GM12875 (cell line): ENCODE results near the gene TULP4.
A peak's percentile ranks its signal among the peaks of the same experiment; 100 is the strongest.

Source experiments
- H3K4me3 ChIP-seq: one replicate; pipeline ENCODE4 v1.5.1; 2011; ENCODE audit warnings: low read depth, low read length, control low read depth
- TF ChIP-seq, protein P1 (sequence below): IDR thresholded peaks from 2 replicates; pipeline ENCODE4 v1.5.1; 2011; ENCODE audit warnings: low read depth, mild to moderate bottlenecking, control low read depth, inconsistent platforms, low read length, moderate library complexity, borderline replicate concordance; ENCODE audit not compliant: insufficient read depth

TULP4 gene

DNA sequence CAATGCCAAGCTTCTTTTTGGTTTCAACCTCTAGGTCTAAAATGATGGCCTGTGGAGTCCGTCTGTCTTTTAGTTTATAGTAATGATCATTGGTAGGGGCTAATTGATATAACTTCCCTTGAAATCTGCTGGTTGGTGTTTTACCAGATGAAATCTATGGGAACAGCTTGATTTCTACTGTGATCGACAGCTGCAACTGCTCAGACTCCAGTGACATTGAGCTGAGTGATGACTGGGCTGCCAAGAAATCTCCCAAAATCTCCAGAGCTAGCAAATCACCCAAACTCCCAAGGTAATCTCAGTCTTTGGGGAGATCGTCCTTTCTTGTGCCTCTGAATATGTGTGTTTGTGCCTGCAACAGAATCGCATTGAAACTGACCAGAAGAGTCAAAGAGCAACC lies 177.2 kb downstream of the TULP4 start:
- H3K4me3 ChIP-seq = no peak overlapping the region
- TF ChIP-seq, protein P1, sequence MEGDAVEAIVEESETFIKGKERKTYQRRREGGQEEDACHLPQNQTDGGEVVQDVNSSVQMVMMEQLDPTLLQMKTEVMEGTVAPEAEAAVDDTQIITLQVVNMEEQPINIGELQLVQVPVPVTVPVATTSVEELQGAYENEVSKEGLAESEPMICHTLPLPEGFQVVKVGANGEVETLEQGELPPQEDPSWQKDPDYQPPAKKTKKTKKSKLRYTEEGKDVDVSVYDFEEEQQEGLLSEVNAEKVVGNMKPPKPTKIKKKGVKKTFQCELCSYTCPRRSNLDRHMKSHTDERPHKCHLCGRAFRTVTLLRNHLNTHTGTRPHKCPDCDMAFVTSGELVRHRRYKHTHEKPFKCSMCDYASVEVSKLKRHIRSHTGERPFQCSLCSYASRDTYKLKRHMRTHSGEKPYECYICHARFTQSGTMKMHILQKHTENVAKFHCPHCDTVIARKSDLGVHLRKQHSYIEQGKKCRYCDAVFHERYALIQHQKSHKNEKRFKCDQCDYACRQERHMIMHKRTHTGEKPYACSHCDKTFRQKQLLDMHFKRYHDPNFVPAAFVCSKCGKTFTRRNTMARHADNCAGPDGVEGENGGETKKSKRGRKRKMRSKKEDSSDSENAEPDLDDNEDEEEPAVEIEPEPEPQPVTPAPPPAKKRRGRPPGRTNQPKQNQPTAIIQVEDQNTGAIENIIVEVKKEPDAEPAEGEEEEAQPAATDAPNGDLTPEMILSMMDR = no peak

DNA sequence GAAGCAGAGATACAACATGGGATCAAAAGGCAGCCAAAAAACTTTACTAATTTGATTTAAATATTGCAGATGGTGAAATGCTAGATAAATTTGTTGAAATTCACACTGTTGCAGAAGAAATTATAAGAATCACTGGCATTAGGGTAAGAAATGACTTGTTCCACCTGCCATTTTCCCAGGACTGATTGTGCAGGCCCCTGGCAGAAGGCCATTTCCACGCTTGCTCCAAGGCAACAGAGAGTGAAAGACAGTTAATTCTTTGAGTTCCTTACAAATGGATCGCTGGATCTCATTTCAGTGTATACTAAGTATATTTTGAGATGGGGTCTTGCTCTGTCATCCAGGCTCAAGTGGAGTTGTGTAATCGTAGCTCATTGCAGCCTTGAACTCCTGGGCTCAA lies 180.6 kb downstream of the TULP4 start:
- TF ChIP-seq, protein P1 = no peak
- H3K4me3 ChIP-seq = no peak overlapping the region

DNA sequence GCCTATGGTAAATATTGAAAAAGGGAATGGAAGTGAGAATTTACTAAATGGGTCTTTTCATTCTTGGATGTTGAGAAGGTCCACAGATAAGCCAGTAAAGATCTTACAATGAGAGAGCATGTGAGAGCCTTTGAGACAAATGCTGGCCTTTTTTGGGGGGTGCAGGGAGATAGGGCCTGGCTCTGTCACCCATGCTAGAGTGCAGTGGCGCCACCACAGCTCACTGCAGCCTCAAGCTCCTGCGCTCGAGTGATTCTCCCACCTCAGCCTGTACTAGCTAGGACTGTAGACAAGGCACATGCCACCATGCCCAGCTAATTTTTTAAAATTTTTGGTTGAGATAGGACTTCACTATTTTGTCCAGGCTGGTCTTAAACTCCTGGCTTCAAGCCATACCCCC lies 184.4 kb downstream of the TULP4 start:
- TF ChIP-seq, protein P1 = 0 out of 2 replicates have a peak, but pooled peaks have one; percentile 5
- H3K4me3 ChIP-seq = no peak overlapping the region

DNA sequence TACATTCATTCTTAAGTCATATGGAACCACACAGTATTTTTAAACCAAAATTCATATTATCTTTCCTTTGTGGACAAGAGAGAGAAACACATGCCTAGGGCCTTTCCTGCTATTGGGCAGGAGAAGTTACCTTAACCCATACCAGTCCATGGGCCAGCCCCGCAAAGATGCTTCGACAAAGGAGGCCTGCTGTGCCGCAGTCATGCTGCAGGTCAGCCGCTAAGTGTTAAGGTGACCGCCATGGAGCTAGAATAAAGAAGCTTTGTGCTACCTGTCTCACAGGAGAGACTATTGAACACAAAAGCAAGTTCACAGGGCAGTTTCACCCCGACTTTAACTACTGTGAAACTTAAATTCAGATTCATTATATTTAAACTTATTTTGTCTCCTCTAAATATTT lies 185.4 kb downstream of the TULP4 start:
- TF ChIP-seq, protein P1 = no peak
- H3K4me3 ChIP-seq = no peak overlapping the region

DNA sequence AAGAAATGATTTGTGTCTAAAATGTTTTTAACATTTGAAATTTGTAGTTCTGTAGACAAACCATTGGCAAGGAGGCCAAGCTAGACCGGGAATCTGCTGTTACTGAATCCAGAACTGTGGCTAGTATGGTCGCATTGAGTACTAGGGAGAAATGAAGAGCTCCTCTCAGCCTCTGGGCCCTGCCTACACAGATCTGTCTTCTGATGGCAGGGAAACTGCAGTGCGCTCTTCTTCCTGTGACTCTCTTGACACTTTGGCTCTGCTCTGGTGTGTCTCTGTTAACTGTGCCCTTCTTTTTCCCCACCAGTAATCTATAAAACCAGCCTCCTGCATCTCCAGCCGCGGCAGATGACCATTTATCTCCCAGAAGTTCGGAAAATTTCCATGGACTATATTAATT lies 186.1 kb downstream of the TULP4 start:
- no peak overlapping the region for H3K4me3 ChIP-seq
- TF ChIP-seq, protein P1 = no peak

DNA sequence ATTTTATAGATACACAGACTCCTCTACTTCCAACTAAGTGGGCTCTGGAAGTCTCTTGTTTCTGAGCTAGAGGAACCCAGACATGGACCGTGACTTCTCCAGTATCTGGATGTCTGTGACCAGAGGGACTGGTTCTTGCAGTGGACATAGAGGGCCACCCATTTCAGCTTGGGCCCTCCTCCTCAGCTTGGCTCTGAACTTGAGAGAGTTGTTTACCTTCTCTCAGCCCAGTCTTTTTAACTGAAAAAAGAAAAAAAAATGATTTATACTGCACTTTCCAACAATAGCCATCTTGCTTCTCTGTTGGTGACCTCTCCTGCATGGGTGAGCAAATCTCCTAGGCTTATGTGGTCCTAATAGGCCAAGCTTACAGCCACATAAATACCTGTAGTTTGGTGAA lies 187.3 kb downstream of the TULP4 start:
- H3K4me3 ChIP-seq = no peak overlapping the region
- TF ChIP-seq, protein P1 = no peak

DNA sequence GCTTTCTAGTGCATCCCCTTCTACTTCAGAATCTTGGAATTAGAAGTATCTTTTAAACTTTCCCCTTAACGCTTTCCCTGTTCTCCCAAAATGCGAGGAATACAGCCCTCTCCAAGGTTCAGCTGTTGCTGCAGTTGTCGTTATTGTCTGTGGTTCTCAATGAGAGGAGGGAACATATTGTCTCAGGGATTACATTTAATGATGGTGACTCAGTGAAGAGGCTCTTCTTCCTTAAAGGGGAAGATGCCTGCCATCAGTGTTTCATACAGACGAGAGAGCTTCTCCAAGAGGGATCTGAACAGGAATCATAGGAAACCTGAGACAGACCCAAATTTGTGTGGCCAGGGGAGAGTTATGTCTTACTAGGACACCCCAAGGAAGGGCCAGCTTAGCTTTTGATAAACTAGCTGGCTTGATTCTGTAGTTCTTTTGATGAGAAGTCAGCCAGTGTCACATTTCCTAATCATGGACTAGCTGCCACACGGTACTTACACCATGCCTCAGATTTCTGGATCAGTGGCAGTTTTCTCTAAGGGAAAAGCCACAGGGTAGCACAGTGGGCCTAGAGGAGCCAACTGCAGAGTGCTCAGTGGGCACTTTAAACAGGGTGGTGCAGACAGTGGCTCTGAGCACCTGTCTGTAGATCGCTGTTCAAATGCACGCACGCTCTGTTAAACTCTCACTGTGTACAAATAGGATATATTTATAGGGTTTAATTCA lies 187.9 kb downstream of the TULP4 start:
- H3K4me3 ChIP-seq = no peak overlapping the region
- TF ChIP-seq, protein P1 = no peak
